H1 (cell line): Measurements from ENCODE around the gene STT3A. TPM values are rescaled to one million over a fixed set of nuclear protein-coding genes. Genes with fewer than 3 reads are reported as not detected.

Experiments used
- CEBPB ChIP-seq: IDR thresholded peaks from 2 replicates; pipeline ENCODE4 v1.6.1; 2012; ENCODE audit warnings: low read depth, low read length
- SAP30 ChIP-seq: fragments of 300-600 bp; sonication (generic); IDR thresholded peaks from 2 replicates; pipeline ENCODE4 v1.7.1; 2012; ENCODE audit warnings: low read length, moderate library complexity, mild to moderate bottlenecking, inconsistent platforms; ENCODE audit not compliant: insufficient read depth, insufficient replicate concordance
- SIX5 ChIP-seq: IDR thresholded peaks from 2 replicates; pipeline ENCODE4 v1.6.1; 2011; ENCODE audit warnings: mild to moderate bottlenecking, low read depth, low read length
- polyA plus RNA-seq, 7 experiments: library from polyadenylated mRNA; depleted of rRNA in 3 of 7; stranded (reverse) in 5 of 7; unstranded in 2 of 7; fragments of >200 nt in 5 of 7; fragments of 200-250 nt in 2 of 7; gene quantifications; 1 replicate in 5 of 7; 2 replicates in 1 of 7; 4 replicates in 1 of 7; pipeline versions ENCODE4 v1.2.1 to v1.2.3, GENCODE V29; 2011 to 2013; ENCODE audit warnings: missing spikeins in 2 of 7, mixed read lengths in 2 of 7
- total RNA-seq: library from RNA; stranded (reverse); fragmentation: NEBNext Ultra II Directional; extraction: Animal tissue kit (Norgen Biotek cat#: 25700); gene quantifications from 2 replicates; pipeline ENCODE4 v1.2.1, GENCODE V29; 2021

The STT3A gene
- total and polyA plus RNA-seq, 2 of the 8 experiments (the other 6 are each of a cell fraction or from before 2014, with no cell fraction given), result 173 to 211 TPM

DNA sequence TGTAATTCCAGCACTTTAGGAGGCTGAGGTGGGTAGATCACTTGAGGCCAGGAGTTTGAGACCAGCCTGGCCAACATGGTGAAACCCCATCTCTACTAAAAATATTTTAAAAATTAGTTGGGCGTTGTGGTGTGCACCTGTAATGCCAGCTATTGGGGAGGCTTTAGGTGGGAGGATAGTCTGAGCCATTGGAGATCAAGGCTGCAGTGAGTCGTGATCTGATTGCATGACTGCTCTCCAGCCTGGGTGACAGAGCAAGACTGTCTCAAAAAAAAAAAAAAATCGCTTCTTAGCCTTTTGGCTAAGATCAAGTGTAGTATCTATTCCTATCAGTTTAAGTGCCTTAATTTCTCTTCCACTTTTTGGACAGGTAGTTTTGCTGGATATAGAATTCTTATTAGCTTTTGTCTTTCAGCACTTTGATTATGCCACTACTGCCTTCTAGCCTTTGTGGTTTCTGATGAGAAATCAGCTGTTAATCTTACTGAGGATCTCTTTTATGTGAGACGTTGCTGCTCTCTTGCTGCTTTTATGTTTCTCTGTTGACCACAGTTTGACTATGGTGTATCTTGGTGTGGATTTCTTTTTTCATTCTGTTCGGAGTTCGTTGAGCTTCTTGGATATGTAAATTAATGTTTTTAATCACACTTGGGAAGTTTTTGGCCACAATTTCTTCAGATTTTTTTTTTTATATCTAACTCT is 57.0 kb downstream of the STT3A start (continued):
- TF ChIP-seq SIX5 (no peak), CEBPB (no peak), SAP30 (no peak)
